ENCODE results near the gene ERC1.

- TF ChIP-seq, protein P1, sequence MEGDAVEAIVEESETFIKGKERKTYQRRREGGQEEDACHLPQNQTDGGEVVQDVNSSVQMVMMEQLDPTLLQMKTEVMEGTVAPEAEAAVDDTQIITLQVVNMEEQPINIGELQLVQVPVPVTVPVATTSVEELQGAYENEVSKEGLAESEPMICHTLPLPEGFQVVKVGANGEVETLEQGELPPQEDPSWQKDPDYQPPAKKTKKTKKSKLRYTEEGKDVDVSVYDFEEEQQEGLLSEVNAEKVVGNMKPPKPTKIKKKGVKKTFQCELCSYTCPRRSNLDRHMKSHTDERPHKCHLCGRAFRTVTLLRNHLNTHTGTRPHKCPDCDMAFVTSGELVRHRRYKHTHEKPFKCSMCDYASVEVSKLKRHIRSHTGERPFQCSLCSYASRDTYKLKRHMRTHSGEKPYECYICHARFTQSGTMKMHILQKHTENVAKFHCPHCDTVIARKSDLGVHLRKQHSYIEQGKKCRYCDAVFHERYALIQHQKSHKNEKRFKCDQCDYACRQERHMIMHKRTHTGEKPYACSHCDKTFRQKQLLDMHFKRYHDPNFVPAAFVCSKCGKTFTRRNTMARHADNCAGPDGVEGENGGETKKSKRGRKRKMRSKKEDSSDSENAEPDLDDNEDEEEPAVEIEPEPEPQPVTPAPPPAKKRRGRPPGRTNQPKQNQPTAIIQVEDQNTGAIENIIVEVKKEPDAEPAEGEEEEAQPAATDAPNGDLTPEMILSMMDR (IDR thresholded peaks at IDR 0.05) = no peak
- TF ChIP-seq POLR2A (IDR thresholded peaks at IDR 0.05) = no peak
Observed at GRCh38 chr12:1185460-1186182, 194.6 kb downstream of the ERC1 start.

Measured in vagina (tissue), 2 donors.